Calu3 (cell line): ENCODE data around the gene NDOR1. TPM values are rescaled to one million over a fixed set of nuclear protein-coding genes. Genes with fewer than 3 reads are reported as not detected.

Source experiments
- BruUV-seq: library from RNA; stranded (reverse); fragments of 400-500 nt; replicated peaks from 2 replicates; lab custom pipeline; 2021; lab: Mats Ljungman, UMichigan
- CTCF ChIA-PET: fragments of 300-600 bp; sonication (Branson Sonifier 250); formaldehyde crosslinking; loops from one replicate; lab custom pipeline; 2022; ENCODE audit warnings: antibody characterized with exemption; lab: Charles Lee
- DNase-seq: peaks from one replicate; pipeline ENCODE4 v3.0.0; 2022
- H3K27ac Mint-ChIP-seq: one replicate; pipeline ENCODE4 v1.8.0; 2022; ENCODE audit warnings: mixed read lengths; ENCODE audit not compliant: unreplicated experiment
- H3K27me3 Mint-ChIP-seq: one replicate; pipeline ENCODE4 v1.8.0; 2022; ENCODE audit warnings: mixed read lengths; ENCODE audit not compliant: unreplicated experiment
- H3K36me3 Mint-ChIP-seq: one replicate; pipeline ENCODE4 v1.8.0; 2022; ENCODE audit warnings: mild to moderate bottlenecking, moderate library complexity, mixed read lengths; ENCODE audit not compliant: insufficient read depth, unreplicated experiment
- H3K4me1 Mint-ChIP-seq: one replicate; pipeline ENCODE4 v1.8.0; 2022; ENCODE audit warnings: mild to moderate bottlenecking, low read depth, mixed read lengths; ENCODE audit not compliant: unreplicated experiment
- H3K4me3 Mint-ChIP-seq: one replicate; pipeline ENCODE4 v1.8.0; 2022; ENCODE audit warnings: mild to moderate bottlenecking, low read depth, moderate library complexity, mixed read lengths; ENCODE audit not compliant: unreplicated experiment
- H3K9me3 Mint-ChIP-seq: one replicate; pipeline ENCODE4 v1.8.0; 2022; ENCODE audit warnings: low read depth, mixed read lengths; ENCODE audit not compliant: unreplicated experiment
- intact Hi-C: fragments of 100-400 bp; cut with micrococcal nuclease; formaldehyde crosslinking; loops from one replicate; pipeline ENCODE4 v1.10.0; 2022; ENCODE audit not compliant: unreplicated experiment
- total RNA-seq: library from RNA; stranded (reverse); gene quantifications from 2 replicates; pipeline ENCODE4 v1.2.3, GENCODE V29; 2022
- TF ChIP-seq, protein P1 (sequence below): fragments of 200-600 bp; IDR thresholded peaks from one replicate; pipeline ENCODE4 v1.8.0; 2022; ENCODE audit warnings: antibody characterized with exemption; ENCODE audit not compliant: unreplicated experiment

The NDOR1 gene
- total RNA-seq, 1 experiment from 2014 or later: 27.7 TPM

DNA sequence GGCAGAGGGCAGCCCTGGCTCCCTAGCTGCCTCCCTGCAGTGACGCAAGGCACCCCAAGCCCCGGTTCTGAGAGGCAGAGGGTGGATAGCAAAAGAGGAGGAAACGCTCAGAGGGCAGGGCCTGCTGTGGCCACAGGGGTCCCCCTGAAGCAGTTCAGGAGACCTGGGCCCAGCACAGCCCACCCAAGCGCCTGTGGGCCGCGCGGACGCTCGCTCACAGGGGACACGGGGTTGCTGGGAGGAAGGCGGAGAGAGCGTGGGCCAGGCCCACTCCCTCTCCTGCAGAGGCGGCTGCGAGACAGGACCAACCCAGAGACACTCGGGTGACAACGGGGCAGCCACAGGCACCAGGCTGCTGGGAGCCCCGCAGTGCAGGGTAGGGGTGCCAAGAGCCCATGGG is 25.7 kb upstream of the NDOR1 start:
- no peak for DNase-seq
- H3K27ac Mint-ChIP-seq: no peak overlapping the region
- H3K36me3 Mint-ChIP-seq: peaks cover 19% of the 10 kb centered on the region
- no peak overlapping the region for H3K4me3 Mint-ChIP-seq
- no peaks in the 10 kb centered on the region for H3K9me3 Mint-ChIP-seq
- CTCF ChIA-PET: no interaction called here
- no peaks in the 10 kb centered on the region for H3K27me3 Mint-ChIP-seq
- TF ChIP-seq, protein P1, sequence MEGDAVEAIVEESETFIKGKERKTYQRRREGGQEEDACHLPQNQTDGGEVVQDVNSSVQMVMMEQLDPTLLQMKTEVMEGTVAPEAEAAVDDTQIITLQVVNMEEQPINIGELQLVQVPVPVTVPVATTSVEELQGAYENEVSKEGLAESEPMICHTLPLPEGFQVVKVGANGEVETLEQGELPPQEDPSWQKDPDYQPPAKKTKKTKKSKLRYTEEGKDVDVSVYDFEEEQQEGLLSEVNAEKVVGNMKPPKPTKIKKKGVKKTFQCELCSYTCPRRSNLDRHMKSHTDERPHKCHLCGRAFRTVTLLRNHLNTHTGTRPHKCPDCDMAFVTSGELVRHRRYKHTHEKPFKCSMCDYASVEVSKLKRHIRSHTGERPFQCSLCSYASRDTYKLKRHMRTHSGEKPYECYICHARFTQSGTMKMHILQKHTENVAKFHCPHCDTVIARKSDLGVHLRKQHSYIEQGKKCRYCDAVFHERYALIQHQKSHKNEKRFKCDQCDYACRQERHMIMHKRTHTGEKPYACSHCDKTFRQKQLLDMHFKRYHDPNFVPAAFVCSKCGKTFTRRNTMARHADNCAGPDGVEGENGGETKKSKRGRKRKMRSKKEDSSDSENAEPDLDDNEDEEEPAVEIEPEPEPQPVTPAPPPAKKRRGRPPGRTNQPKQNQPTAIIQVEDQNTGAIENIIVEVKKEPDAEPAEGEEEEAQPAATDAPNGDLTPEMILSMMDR: no peak
- intact Hi-C loops: loop anchor here (5.0 kb wide), 1 partner anchor 48 kb away; the partner anchor contains the start of genes CYSRT1 and RNF224
- peaks cover 9% of the 10 kb centered on the region for H3K4me1 Mint-ChIP-seq
- no TSS peak for BruUV-seq

DNA sequence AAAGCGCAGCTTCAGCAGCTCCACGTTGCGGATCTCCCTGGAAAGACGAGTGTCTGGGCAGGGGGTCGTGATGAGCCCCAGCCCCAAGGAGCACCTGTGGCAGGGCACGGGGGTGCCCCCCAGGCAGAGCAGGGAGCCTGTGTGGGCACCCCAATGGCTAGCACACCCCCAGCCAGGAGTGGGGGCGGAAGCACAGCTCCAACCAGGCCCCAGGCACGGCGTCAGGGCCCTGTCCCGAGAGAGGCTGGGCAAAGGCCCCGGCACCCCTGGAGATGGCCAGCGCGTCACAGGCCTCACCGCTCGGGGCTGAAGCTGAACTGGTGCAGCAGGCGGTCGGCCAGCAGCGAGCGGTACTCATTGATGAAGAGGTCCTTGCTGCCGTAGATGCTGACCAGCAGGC is 25.0 kb upstream of the NDOR1 start:
- Mint-ChIP-seq H3K27me3 (no peaks in the 10 kb centered on the region), H3K36me3 (peaks cover 19% of the 10 kb centered on the region), H3K9me3 (no peaks in the 10 kb centered on the region), H3K4me3 (no peak overlapping the region), H3K27ac (no peak overlapping the region), H3K4me1 (peaks cover 9% of the 10 kb centered on the region)
- TF ChIP-seq, protein P1: no peak
- no peak for DNase-seq
- no TSS peak for BruUV-seq
- CTCF ChIA-PET: no interaction called here
- intact Hi-C loops: no loop called here

DNA sequence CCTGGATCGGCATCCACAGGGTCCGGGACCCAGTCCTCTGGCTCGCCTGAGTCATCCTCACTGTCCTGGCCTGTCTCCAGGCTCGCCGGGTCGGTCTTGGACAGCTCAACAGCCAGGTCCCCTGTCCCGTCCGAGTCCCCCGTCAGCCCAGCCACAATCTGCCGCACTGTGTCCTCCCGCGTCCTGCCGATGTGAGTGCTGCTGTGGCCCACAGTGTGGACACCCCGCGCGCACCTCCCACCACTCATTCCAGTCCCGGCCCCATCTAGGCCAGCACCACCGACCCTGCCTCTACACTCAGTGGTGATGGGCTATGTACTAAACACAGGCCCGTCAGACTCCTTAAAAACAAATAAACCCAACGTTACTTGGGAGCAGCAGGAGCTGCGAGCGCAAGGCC is 23.8 kb upstream of the NDOR1 start:
- Mint-ChIP-seq H3K27me3 (no peaks in the 10 kb centered on the region), H3K36me3 (peaks cover 19% of the 10 kb centered on the region), H3K4me1 (peaks cover 1% of the 10 kb centered on the region), H3K4me3 (no peak overlapping the region), H3K9me3 (no peaks in the 10 kb centered on the region), H3K27ac (no peak overlapping the region)
- no TSS peak for BruUV-seq
- TF ChIP-seq, protein P1: no peak
- CTCF ChIA-PET: no interaction called here
- intact Hi-C loops: no loop called here
- no peak for DNase-seq

DNA sequence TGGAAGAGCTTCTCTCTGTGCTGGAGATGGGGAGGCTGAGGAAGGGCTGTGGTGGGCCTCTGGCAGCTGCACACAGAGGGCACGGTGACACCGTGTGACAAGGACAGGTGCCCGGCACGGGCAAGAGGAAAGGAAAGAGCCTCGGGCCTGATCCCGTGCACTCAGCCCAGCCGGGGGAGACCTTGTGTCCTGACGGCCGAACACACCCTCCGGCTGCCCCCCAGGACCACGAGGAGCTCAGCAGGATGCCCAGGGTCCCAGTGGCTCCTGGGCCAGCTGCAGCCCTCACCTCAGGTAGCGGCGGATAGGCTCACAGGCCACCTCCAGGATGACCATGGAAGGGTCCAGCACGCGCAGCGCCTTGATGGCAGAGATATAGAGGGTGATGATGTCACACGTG is 22.7 kb upstream of the NDOR1 start:
- BruUV-seq: no TSS peak
- Mint-ChIP-seq H3K36me3 (peaks cover 29% of the 10 kb centered on the region), H3K27me3 (no peaks in the 10 kb centered on the region), H3K9me3 (no peaks in the 10 kb centered on the region), H3K4me1 (no peaks in the 10 kb centered on the region), H3K27ac (no peak overlapping the region), H3K4me3 (no peak overlapping the region)
- intact Hi-C loops: no loop called here
- TF ChIP-seq, protein P1: no peak
- CTCF ChIA-PET: no interaction called here
- no peak for DNase-seq
